ENCODE results near the gene NRARP. TPM values are rescaled to one million over a fixed set of nuclear protein-coding genes. Genes with fewer than 3 reads are reported as not detected.
A peak's percentile ranks its signal among the peaks of the same experiment; 100 is the strongest.

NRARP gene
- total and polyA plus RNA-seq, 2 donors (not counting 1 experiment from before 2014, with no cell fraction given) = 5.7 to 11.5 TPM

DNA sequence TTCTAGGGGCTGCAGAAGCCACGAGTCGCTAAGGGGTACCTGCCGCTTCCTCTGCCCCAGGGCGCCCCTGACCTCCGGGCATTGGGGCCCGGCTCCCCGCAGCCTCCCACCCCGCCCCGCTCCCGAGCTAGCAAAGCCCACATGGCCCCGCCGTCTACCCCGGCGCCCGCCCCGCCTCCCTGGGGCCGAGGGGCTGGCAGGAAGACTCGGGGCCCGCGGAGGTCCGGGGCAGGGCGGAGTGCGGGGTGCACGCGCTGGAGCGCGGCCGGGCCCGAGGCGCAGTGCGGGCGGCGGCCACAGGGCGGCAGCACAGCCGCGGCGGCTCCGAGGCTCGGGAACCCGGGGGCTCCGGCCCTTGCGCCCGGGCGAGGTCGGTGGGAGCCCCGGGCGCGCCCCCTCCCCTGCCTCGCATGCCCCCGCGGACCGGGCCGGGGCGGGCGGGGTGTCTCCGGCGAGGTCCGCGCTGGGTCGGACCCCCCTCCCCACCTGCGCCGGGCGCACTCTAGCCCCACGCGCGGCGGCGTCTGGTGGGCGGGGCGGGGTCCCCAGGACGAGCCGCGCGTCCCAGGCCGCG, 6.7 kb downstream of the NRARP start:
- Histone ChIP-seq H3K36me3 (replicated peaks in 1 of 2; ENCODE audit: control extremely low read depth in 1 of 2, control insufficient read depth in 1 of 2, extremely low read depth in 1 of 2, insufficient read depth in 2 of 2, low read length in 1 of 2) (no peaks in the 10 kb centered on the region), H3K9ac (ENCODE audit: low read length) (peak overlapping the region; percentile 55), H4K20me1 (ENCODE audit: control insufficient read depth, insufficient read depth, low read length, poor library complexity, severe bottlenecking) (peaks cover 9% of the 10 kb centered on the region), H2AFZ (ENCODE audit: insufficient read depth, low read depth, low read length, poor library complexity, severe bottlenecking) (peak overlapping the region; percentile 64), H3K4me2 (replicated peaks; ENCODE audit: low read depth, low read length, poor library complexity, severe bottlenecking) (peak overlapping the region; percentile 95), H3K4me1 (ENCODE audit: control insufficient read depth in 2 of 2, insufficient read depth in 2 of 2, low read length in 2 of 2) (peaks cover 29% of the 10 kb centered on the region in 2 donors), H3K27ac (ENCODE audit: low read length in 2 of 2) (no peak overlapping the region), H3K27me3 (replicated peaks in 1 of 4; ENCODE audit: control extremely low read depth in 1 of 4, control insufficient read depth in 3 of 4, insufficient read depth in 4 of 4, low read length in 3 of 4) (peaks cover 0 to 59% (median 35%) of the 10 kb centered on the region in 4 experiments), H3K4me3 (ENCODE audit: control extremely low read depth in 1 of 5, extremely low read depth in 1 of 5, insufficient read depth in 1 of 5, low read depth in 2 of 5, low read length in 4 of 5) (peak overlapping the region in 4 of 5 experiments; percentile 21 to 55 (median 40)), H3K79me2 (ENCODE audit: control insufficient read depth, insufficient read depth, low read length) (no peaks in the 10 kb centered on the region), H3K9me3 (ENCODE audit: control extremely low read depth in 1 of 3, control insufficient read depth in 2 of 3, insufficient read depth in 1 of 3, low read length in 2 of 3) (peaks cover 0 to 30% (median 4%) of the 10 kb centered on the region in 3 donors)
- Mint-ChIP-seq H3K27me3 (peaks cover 32% of the 10 kb centered on the region), H3K4me3 (peak overlapping the region; percentile 73), H3K4me1 (peaks cover 18% of the 10 kb centered on the region), H3K27ac (no peak overlapping the region), H3K9me3 (ENCODE audit: insufficient read depth) (no peaks in the 10 kb centered on the region)
- CTCF ChIA-PET = no interaction called here
- POLR2A ChIA-PET = interaction anchor here (0.6 kb wide), 2 partner anchors 41 to 387 kb away, joined by 3 to 5 read pairs; no protein-coding TSS in a partner anchor
- DNase-seq (peak; percentile 80), ATAC-seq (ENCODE audit: low read depth) (peak; percentile 85)
- 2% methylated on average over 75 of the region's 76 CpGs for WGBS (ENCODE audit: insufficient coverage)
- TF ChIP-seq, protein P1, sequence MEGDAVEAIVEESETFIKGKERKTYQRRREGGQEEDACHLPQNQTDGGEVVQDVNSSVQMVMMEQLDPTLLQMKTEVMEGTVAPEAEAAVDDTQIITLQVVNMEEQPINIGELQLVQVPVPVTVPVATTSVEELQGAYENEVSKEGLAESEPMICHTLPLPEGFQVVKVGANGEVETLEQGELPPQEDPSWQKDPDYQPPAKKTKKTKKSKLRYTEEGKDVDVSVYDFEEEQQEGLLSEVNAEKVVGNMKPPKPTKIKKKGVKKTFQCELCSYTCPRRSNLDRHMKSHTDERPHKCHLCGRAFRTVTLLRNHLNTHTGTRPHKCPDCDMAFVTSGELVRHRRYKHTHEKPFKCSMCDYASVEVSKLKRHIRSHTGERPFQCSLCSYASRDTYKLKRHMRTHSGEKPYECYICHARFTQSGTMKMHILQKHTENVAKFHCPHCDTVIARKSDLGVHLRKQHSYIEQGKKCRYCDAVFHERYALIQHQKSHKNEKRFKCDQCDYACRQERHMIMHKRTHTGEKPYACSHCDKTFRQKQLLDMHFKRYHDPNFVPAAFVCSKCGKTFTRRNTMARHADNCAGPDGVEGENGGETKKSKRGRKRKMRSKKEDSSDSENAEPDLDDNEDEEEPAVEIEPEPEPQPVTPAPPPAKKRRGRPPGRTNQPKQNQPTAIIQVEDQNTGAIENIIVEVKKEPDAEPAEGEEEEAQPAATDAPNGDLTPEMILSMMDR (IDR thresholded peaks at IDR 0.05) = peak; percentile 59
- no peak for TF ChIP-seq EZH2 (IDR thresholded peaks at IDR 0.05; ENCODE audit: borderline replicate concordance, insufficient read depth, low read depth, low read length, poor library complexity, severe bottlenecking)
- intact Hi-C loops (cut with micrococcal nuclease) = loop anchor here (1.0 to 10.0 kb wide), 2 partner anchors 150 to 239 kb away; no protein-coding TSS in a partner anchor

- Histone ChIP-seq H3K4me2 (replicated peaks; ENCODE audit: low read depth, low read length, poor library complexity, severe bottlenecking) (peak overlapping the region; percentile 95), H3K27me3 (replicated peaks in 1 of 4; ENCODE audit: control extremely low read depth in 1 of 4, control insufficient read depth in 3 of 4, insufficient read depth in 4 of 4, low read length in 3 of 4) (peaks cover 0 to 53% (median 30%) of the 10 kb centered on the region in 4 experiments), H2AFZ (ENCODE audit: insufficient read depth, low read depth, low read length, poor library complexity, severe bottlenecking) (peak overlapping the region; percentile 64), H3K79me2 (ENCODE audit: control insufficient read depth, insufficient read depth, low read length) (no peaks in the 10 kb centered on the region), H3K4me3 (ENCODE audit: control extremely low read depth in 1 of 5, extremely low read depth in 1 of 5, insufficient read depth in 1 of 5, low read depth in 2 of 5, low read length in 4 of 5) (peak overlapping the region in 4 of 5 experiments; percentile 21 to 55 (median 40)), H3K36me3 (replicated peaks in 1 of 2; ENCODE audit: control extremely low read depth in 1 of 2, control insufficient read depth in 1 of 2, extremely low read depth in 1 of 2, insufficient read depth in 2 of 2, low read length in 1 of 2) (no peaks in the 10 kb centered on the region), H3K9me3 (ENCODE audit: control extremely low read depth in 1 of 3, control insufficient read depth in 2 of 3, insufficient read depth in 1 of 3, low read length in 2 of 3) (peaks cover 0 to 27% (median 4%) of the 10 kb centered on the region in 3 donors), H3K27ac (ENCODE audit: low read length in 2 of 2) (no peak overlapping the region), H3K9ac (ENCODE audit: low read length) (peak overlapping the region; percentile 55), H3K4me1 (ENCODE audit: control insufficient read depth in 2 of 2, insufficient read depth in 2 of 2, low read length in 2 of 2) (peaks cover 26 to 28% of the 10 kb centered on the region in 2 donors), H4K20me1 (ENCODE audit: control insufficient read depth, insufficient read depth, low read length, poor library complexity, severe bottlenecking) (peaks cover 9% of the 10 kb centered on the region)
- ATAC-seq (ENCODE audit: low read depth) = peak; percentile 12
- TF ChIP-seq, protein P1 (IDR thresholded peaks at IDR 0.05) = no peak
- TF ChIP-seq EZH2 (IDR thresholded peaks at IDR 0.05; ENCODE audit: borderline replicate concordance, insufficient read depth, low read depth, low read length, poor library complexity, severe bottlenecking) = no peak
- intact Hi-C loops (cut with micrococcal nuclease) = loop anchor here (1.0 to 10.0 kb wide), 2 partner anchors 151 to 240 kb away; no protein-coding TSS in a partner anchor
- Mint-ChIP-seq H3K27me3 (peaks cover 28% of the 10 kb centered on the region), H3K4me3 (peak overlapping the region; percentile 73), H3K27ac (peak overlapping the region; percentile 26), H3K9me3 (ENCODE audit: insufficient read depth) (no peaks in the 10 kb centered on the region), H3K4me1 (peaks cover 15% of the 10 kb centered on the region)
- WGBS (ENCODE audit: insufficient coverage) = 18% methylated on average over 35 of the region's 35 CpGs
- ChIA-PET POLR2A (interaction anchor here (0.5 to 0.6 kb wide), 2 partner anchors 253 to 387 kb away, joined by 3 to 6 read pairs; no protein-coding TSS in a partner anchor), CTCF (interaction anchor here (1.3 kb wide), 1 partner anchor 18 kb away, joined by 3 read pairs; no protein-coding TSS in a partner anchor)
- peak; percentile 53 for DNase-seq
Measured at GRCh38 chr9:137294681-137295237, 7.3 kb downstream of the NRARP start.
